ENCODE data around the gene CRABP2.

GRCh38 chr1:156689953-156690674 is 15.3 kb downstream of the CRABP2 start:
- TF ChIP-seq CTCF (IDR thresholded peaks at IDR 0.05) (no peak), POLR2A (IDR thresholded peaks at IDR 0.05) (no peak)

Data from body of pancreas (tissue), 4 donors.